Brain microvascular endothelial cell (primary cell): ENCODE measurements around the gene PER3.

Experiments
- DNase-seq: peaks from one replicate; pipeline ENCODE4 v3.0.0-alpha.2; 2020
- H3K27ac ChIP-seq: fragments of 250-450 bp; sonication (Bioruptor Pico); 2 replicates; pipeline ENCODE4 v1.5.1; 2020; ENCODE audit warnings: mild to moderate bottlenecking, moderate library complexity
- H3K27me3 ChIP-seq: fragments of 250-450 bp; sonication (Bioruptor Pico); replicated peaks from 2 replicates; pipeline ENCODE4 v1.5.1; 2020; ENCODE audit warnings: mild to moderate bottlenecking
- H3K36me3 ChIP-seq: fragments of 250-450 bp; sonication (Bioruptor Pico); replicated peaks from 2 replicates; pipeline ENCODE4 v1.5.1; 2020; ENCODE audit warnings: mild to moderate bottlenecking
- H3K4me3 ChIP-seq: 2 replicates; pipeline ENCODE4 v1.5.1; 2011; ENCODE audit warnings: low read depth, mild to moderate bottlenecking, control low read depth, low read length, moderate library complexity
- CTCF ChIP-seq: IDR thresholded peaks from 2 replicates; pipeline ENCODE4 v1.5.1; 2011; ENCODE audit warnings: low read depth, mild to moderate bottlenecking, moderate library complexity, low read length, control low read depth, inconsistent platforms; ENCODE audit errors: missing control alignments
- in situ Hi-C: cut with HindIII; loops from 2 replicates; pipeline ENCODE4 v1.10.0; 2017; ENCODE audit warnings: low sequenced_read_pairs, low pct_ligation_motif_present

Gene PER3

GRCh38 chr1:7781501-7781900 is 2.6 kb upstream of the PER3 start:
- in situ Hi-C loops, result no loop called here
- H3K36me3 ChIP-seq, result peaks cover 14% of the 10 kb centered on the region
- H3K4me3 ChIP-seq, result no peak overlapping the region
- no peak overlapping the region for H3K27ac ChIP-seq
- no peak for TF ChIP-seq CTCF
- no peaks in the 10 kb centered on the region for H3K27me3 ChIP-seq
- no peak for DNase-seq

GRCh38 chr1:7781923-7782495 is 2.1 kb upstream of the PER3 start:
- in situ Hi-C loops, result no loop called here
- TF ChIP-seq CTCF, result no peak
- Histone ChIP-seq H3K36me3 (peaks cover 10% of the 10 kb centered on the region), H3K4me3 (no peak overlapping the region), H3K27me3 (no peaks in the 10 kb centered on the region), H3K27ac (no peak overlapping the region)
- DNase-seq, result no peak

- Histone ChIP-seq H3K36me3 (peaks cover 9% of the 10 kb centered on the region), H3K27ac (no peak overlapping the region), H3K27me3 (no peaks in the 10 kb centered on the region), H3K4me3 (peak overlapping the region; percentile 55)
- in situ Hi-C loops, result no loop called here
- TF ChIP-seq CTCF, result no peak
- peak; percentile 4 for DNase-seq
Measured at GRCh38 chr1:7783178-7783711, 846 bp upstream of the PER3 start.

GRCh38 chr1:7784492-7785071 is 491 bp downstream of the PER3 start:
- no peak for TF ChIP-seq CTCF
- Histone ChIP-seq H3K27me3 (no peaks in the 10 kb centered on the region), H3K27ac (no peak overlapping the region), H3K4me3 (peak overlapping the region; percentile 29), H3K36me3 (peaks cover 4% of the 10 kb centered on the region)
- no peak for DNase-seq
- in situ Hi-C loops, result no loop called here

- no peak overlapping the region for H3K4me3 ChIP-seq
- H3K27me3 ChIP-seq, result no peaks in the 10 kb centered on the region
- H3K36me3 ChIP-seq, result peaks cover 4% of the 10 kb centered on the region
- no peak for DNase-seq
- in situ Hi-C loops, result no loop called here
- TF ChIP-seq CTCF, result no peak
- no peak overlapping the region for H3K27ac ChIP-seq
Measured at GRCh38 chr1:7785108-7785507, 1.0 kb downstream of the PER3 start.

- no peak for TF ChIP-seq CTCF
- H3K4me3 ChIP-seq, result no peak overlapping the region
- in situ Hi-C loops, result no loop called here
- H3K27me3 ChIP-seq, result no peaks in the 10 kb centered on the region
- H3K27ac ChIP-seq, result no peak overlapping the region
- no peak for DNase-seq
- no peaks in the 10 kb centered on the region for H3K36me3 ChIP-seq
Measured at GRCh38 chr1:7786795-7787194, 2.7 kb downstream of the PER3 start.
